ENCODE results near the gene TSC2.

The TSC2 gene

DNA sequence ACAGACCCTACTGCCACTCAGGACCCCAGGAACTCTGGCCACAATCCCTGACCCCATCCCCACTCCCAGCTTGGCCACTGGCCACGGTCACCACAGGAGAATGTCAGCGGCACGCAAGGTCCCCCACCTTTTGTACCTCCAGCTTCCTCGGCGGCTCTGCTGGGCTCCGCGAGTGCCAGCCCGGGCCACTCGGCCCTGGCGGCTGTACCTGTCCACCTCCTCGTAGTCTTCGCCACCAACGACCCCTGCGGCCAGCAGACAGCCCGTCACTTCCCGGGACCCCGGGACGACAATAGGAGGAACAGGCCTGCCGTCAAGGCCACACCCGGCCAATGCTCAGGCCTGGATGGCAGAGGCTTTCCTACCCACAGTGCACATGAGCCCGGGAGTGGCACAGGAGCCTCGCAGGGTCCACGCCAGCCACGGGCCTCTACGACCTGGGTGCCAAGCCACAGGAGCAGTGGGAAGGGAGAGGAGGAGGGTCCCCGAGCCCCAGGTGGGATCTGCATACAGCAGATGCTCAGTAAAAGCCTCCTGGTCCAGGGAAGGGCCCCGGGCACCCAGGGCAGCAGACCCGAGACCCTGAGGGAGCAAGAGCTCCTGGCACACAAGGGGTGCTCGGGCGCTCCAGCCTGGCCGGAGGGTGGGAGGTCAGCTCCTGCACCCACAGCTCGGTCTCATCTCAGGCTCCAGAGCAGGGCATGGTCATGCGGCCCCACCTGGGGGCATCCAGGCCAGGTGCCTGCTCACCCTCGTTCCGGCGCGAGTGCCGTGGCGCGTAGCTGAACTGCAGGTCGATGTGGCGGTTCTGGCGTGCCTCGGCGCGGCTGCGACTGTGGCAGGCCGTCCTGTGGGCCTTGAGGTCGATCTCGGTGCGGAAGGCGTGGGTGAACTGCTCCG, 46.1 kb upstream of the TSC2 start:
- no peak overlapping the region for H3K4me3 ChIP-seq (ENCODE audit: low read depth, low read length)
- no peak for DNase-seq (ENCODE audit: low read depth)
- TF ChIP-seq, protein P1, sequence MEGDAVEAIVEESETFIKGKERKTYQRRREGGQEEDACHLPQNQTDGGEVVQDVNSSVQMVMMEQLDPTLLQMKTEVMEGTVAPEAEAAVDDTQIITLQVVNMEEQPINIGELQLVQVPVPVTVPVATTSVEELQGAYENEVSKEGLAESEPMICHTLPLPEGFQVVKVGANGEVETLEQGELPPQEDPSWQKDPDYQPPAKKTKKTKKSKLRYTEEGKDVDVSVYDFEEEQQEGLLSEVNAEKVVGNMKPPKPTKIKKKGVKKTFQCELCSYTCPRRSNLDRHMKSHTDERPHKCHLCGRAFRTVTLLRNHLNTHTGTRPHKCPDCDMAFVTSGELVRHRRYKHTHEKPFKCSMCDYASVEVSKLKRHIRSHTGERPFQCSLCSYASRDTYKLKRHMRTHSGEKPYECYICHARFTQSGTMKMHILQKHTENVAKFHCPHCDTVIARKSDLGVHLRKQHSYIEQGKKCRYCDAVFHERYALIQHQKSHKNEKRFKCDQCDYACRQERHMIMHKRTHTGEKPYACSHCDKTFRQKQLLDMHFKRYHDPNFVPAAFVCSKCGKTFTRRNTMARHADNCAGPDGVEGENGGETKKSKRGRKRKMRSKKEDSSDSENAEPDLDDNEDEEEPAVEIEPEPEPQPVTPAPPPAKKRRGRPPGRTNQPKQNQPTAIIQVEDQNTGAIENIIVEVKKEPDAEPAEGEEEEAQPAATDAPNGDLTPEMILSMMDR (IDR thresholded peaks at IDR 0.05; ENCODE audit: low read depth, low read length, missing control alignments), result no peak
- in situ Hi-C loops (cut with HindIII; ENCODE audit: low sequenced_read_pairs), result no loop called here

DNA sequence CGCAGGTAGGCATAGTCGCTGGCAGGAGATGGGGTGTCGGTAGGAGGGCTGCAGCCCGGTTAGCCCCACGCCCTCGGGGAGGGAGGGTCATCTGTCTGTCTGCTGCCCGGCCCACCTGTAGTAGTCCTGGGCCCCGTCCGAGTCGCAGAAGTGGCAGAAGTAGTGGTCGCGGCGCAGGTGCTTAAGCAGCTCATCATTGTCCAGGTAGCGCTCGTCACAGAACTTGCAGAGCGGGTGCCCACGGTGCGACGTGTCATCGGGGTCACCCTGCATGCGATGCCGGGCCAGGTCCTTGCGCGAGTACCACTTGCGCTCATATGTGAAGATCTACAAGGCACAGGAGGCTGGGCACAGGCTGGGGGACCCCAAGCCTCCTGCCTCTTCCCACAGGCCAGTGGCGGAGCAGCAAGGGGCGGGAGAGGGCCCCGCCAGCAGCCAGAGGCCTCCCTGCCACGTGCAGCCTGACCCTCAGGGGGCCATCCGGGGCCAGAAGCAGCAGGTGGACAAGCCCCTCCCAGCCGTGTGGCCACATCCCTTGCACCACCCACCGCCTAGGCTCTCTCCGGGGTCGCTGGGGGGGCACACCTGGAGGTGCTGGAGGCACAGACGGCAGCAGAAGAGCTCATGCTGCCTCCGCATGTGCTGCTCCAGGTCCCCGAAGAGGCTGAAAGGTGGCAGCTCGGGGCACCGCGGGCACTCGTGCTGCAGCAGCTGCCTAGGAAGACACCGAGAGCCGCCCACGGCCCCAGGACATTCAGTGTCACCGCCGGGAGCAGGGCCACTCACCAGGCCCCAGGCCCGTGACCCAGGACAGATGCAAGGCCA, 45.2 kb upstream of the TSC2 start:
- no peak overlapping the region for H3K4me3 ChIP-seq (ENCODE audit: low read depth, low read length)
- no peak for DNase-seq (ENCODE audit: low read depth)
- in situ Hi-C loops (cut with HindIII; ENCODE audit: low sequenced_read_pairs), result no loop called here
- TF ChIP-seq, protein P1 (IDR thresholded peaks at IDR 0.05; ENCODE audit: low read depth, low read length, missing control alignments), result no peak

DNA sequence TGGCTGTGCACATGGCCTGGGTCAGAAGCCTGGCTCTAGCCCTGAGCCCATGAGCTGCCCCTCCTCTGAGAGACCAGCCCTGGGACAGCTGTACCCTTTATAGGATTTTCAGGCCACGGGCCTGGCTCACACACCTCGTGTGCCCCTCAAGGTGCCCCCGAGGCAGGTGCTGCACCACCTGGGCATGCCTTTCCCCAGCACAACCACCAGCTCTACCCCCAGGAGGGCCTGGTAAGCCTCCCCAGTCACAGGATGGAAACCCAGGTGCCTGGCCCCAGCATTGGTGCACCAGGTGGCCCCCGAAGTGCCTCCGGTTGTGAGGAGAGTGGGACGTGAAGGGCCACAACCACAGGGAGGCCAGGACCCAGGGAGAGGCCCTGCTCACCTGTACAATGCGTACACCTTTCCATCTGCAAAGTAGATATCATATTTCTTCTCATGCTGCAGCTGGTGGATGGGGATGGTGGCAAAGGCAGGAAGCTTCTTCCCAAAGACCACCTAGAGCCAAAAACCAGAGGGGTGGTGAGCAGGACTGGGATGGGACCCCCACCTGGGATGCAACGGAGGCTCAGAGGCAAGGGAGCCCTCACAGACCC, 44.5 kb upstream of the TSC2 start:
- DNase-seq (ENCODE audit: low read depth), result no peak
- TF ChIP-seq, protein P1 (IDR thresholded peaks at IDR 0.05; ENCODE audit: low read depth, low read length, missing control alignments), result no peak
- H3K4me3 ChIP-seq (ENCODE audit: low read depth, low read length), result no peak overlapping the region
- in situ Hi-C loops (cut with HindIII; ENCODE audit: low sequenced_read_pairs), result no loop called here

DNA sequence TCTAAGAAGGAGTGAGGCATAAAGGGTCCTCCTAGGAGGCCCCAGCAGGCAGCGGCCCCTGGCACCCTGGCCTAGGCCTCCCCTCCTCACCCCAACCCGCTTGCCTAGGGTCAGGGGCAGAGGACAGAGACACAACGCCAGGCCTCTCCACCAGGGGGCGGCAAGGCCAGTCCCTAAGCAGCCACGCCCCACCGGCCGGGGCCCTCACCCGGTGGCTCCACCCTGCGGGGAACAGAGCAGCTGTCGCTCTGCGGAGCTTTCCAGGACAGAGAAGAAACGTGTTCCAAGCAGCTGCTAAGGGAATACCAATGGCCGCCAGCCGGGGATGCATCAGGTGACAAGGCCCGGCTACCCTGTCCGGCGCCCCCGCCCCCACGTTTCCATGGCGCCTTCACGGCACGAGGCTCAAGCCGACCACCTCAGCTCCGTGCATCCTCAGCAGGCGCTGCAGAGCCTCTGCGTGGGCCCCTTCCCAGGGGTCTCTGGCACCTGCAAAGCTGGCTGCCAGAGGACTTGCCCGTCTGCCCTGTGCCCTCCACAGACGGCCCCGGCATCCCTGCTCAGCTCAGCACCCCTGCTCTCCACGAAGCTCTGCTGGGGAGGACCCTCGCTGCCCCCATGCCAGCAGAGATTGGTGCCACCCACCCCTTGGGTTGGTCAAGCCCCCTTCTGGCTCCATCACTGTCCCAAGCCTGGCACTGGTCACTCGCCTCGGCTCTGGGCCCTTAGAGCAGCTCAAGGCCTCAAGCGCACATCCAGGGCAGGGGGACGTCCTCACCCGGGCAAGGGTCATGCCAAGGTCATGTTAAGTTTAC, 43.8 kb upstream of the TSC2 start:
- in situ Hi-C loops (cut with HindIII; ENCODE audit: low sequenced_read_pairs), result no loop called here
- TF ChIP-seq, protein P1 (IDR thresholded peaks at IDR 0.05; ENCODE audit: low read depth, low read length, missing control alignments), result peak; percentile 97
- peak; percentile 43 for DNase-seq (ENCODE audit: low read depth)
- H3K4me3 ChIP-seq (ENCODE audit: low read depth, low read length), result peak overlapping the region; percentile 19

DNA sequence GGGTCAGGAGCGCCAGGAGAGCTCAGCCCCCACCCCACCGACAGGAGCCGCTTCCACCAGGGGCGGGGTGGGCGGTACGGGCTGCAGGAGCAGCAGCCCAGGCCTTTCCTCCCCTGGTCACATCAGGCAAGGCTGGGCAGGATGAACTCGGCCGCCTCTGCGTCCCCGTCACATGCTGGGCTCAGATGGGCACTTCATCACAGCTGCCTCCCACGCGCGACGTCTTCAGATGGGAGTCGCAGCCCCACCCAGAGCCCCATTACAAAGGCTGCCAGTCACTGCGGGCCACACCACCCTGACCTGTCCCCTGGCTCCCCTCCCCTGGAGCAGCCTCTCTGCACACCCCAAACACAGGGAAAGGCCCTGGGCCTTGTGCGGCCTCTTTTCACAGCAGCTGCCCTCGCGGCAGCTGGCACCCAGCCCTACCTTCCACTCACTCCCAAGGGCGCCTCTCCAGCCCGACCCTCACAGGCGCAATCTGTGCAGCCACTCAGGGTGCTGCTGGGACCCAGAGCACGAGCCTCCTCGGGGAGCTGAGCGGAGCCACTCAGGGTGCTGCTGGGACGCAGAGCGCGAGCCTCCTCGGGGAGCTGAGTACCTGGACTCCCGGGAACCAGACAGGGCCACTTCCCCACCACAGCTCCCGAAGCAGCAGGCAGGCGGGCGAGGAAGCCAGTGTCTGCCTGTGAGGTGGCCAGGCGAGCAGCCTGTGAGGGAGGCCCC, 42.8 kb upstream of the TSC2 start:
- H3K4me3 ChIP-seq (ENCODE audit: low read depth, low read length), result no peak overlapping the region
- TF ChIP-seq, protein P1 (IDR thresholded peaks at IDR 0.05; ENCODE audit: low read depth, low read length, missing control alignments), result no peak
- in situ Hi-C loops (cut with HindIII; ENCODE audit: low sequenced_read_pairs), result no loop called here
- DNase-seq (ENCODE audit: low read depth), result no peak
